Lower lobe of right lung (tissue), 2 donors: ENCODE data around the gene ACOT12. TPM values are rescaled to one million over a fixed set of nuclear protein-coding genes. Genes with fewer than 3 reads are reported as not detected.

ENCODE experiments used
- ATAC-seq, 2 donors: fragments of 200-7000 bp; cut with Tn5 transposase; one replicate each; pipeline ENCODE4 v1.9.1; 2020 to 2022; ENCODE audit warnings: mild to moderate bottlenecking in 2 of 2, moderate library complexity in 2 of 2
- DNase-seq: peaks from one replicate; pipeline ENCODE4 v3.0.0-alpha.2; 2020
- H3K27ac ChIP-seq: fragments of 200-600 bp; one replicate; pipeline ENCODE4 v1.8.0; 2022
- H3K27me3 ChIP-seq: fragments of 200-600 bp; one replicate; pipeline ENCODE4 v1.8.0; 2022; ENCODE audit warnings: low read depth
- H3K36me3 ChIP-seq: fragments of 200-600 bp; one replicate; pipeline ENCODE4 v1.8.0; 2022; ENCODE audit warnings: mild to moderate bottlenecking
- H3K4me1 ChIP-seq: fragments of 200-600 bp; one replicate; pipeline ENCODE4 v1.8.0; 2022
- H3K4me3 ChIP-seq: fragments of 200-600 bp; one replicate; pipeline ENCODE4 v1.8.0; 2022; ENCODE audit warnings: mild to moderate bottlenecking
- H3K9me3 ChIP-seq: fragments of 200-600 bp; one replicate; pipeline ENCODE4 v1.8.0; 2022
- CTCF ChIP-seq: fragments of 200-600 bp; IDR thresholded peaks from one replicate; pipeline ENCODE4 v1.8.0; 2022; ENCODE audit warnings: antibody characterized with exemption, mild to moderate bottlenecking
- intact Hi-C: fragments of 100-400 bp; cut with DNase I; formaldehyde crosslinking; loops from one replicate; pipeline ENCODE4 v1.11.0; 2022
- total RNA-seq: library from RNA; stranded (reverse); fragmentation: NEBNext Ultra II Directional; extraction: Animal tissue kit (Norgen Biotek cat#: 25700); gene quantifications from one replicate; pipeline ENCODE4 v1.2.1, GENCODE V29; 2021
- donor health status: DM: no; HTN: yes; CAD: no; lungs with severe emphysema.

Gene ACOT12
- total RNA-seq, 1 donor from 2014 or later, result not detected

GRCh38 chr5:81428446-81428845 is 34.5 kb upstream of the ACOT12 start:
- Histone ChIP-seq H3K4me3 (no peak overlapping the region), H3K4me1 (peaks cover 17% of the 10 kb centered on the region), H3K36me3 (no peaks in the 10 kb centered on the region), H3K27me3 (no peaks in the 10 kb centered on the region), H3K27ac (no peak overlapping the region), H3K9me3 (no peaks in the 10 kb centered on the region)
- ATAC-seq (no peak), DNase-seq (no peak)
- intact Hi-C loops, result loop anchor here (10.0 kb wide), 1 partner anchor 316 kb away; no protein-coding TSS in a partner anchor
- no peak for TF ChIP-seq CTCF

- Histone ChIP-seq H3K27ac (no peak overlapping the region), H3K9me3 (no peaks in the 10 kb centered on the region), H3K4me1 (peaks cover 17% of the 10 kb centered on the region), H3K27me3 (no peaks in the 10 kb centered on the region), H3K4me3 (no peak overlapping the region), H3K36me3 (no peaks in the 10 kb centered on the region)
- TF ChIP-seq CTCF, result no peak
- DNase-seq, result no peak
- intact Hi-C loops, result loop anchor here (10.0 kb wide), 1 partner anchor 317 kb away; no protein-coding TSS in a partner anchor
- no peak for ATAC-seq
Measured at GRCh38 chr5:81427566-81427965, 33.6 kb upstream of the ACOT12 start.

- ATAC-seq (peak in 1 of 2 donors; percentile 12), DNase-seq (no peak)
- H3K27ac ChIP-seq, result no peak overlapping the region
- H3K27me3 ChIP-seq, result no peaks in the 10 kb centered on the region
- intact Hi-C loops, result loop anchor here (10.0 kb wide), 1 partner anchor 318 kb away; no protein-coding TSS in a partner anchor
- H3K4me3 ChIP-seq, result no peak overlapping the region
- no peaks in the 10 kb centered on the region for H3K9me3 ChIP-seq
- H3K4me1 ChIP-seq, result peaks cover 17% of the 10 kb centered on the region
- no peaks in the 10 kb centered on the region for H3K36me3 ChIP-seq
- no peak for TF ChIP-seq CTCF
Measured at GRCh38 chr5:81426359-81427030, 32.6 kb upstream of the ACOT12 start.

GRCh38 chr5:81425569-81425968 is 31.6 kb upstream of the ACOT12 start:
- intact Hi-C loops, result loop anchor here (10.0 kb wide), 1 partner anchor 319 kb away; no protein-coding TSS in a partner anchor
- Histone ChIP-seq H3K4me3 (no peak overlapping the region), H3K36me3 (no peaks in the 10 kb centered on the region), H3K27me3 (no peaks in the 10 kb centered on the region), H3K27ac (no peak overlapping the region), H3K9me3 (no peaks in the 10 kb centered on the region), H3K4me1 (peaks cover 17% of the 10 kb centered on the region)
- ATAC-seq, result peak in 1 of 2 donors; percentile 66
- peak; percentile 66 for TF ChIP-seq CTCF
- no peak for DNase-seq

GRCh38 chr5:81424728-81425127 is 30.8 kb upstream of the ACOT12 start:
- DNase-seq, result no peak
- Histone ChIP-seq H3K4me1 (peaks cover 17% of the 10 kb centered on the region), H3K27ac (no peak overlapping the region), H3K4me3 (no peak overlapping the region), H3K27me3 (no peaks in the 10 kb centered on the region), H3K36me3 (peaks cover 6% of the 10 kb centered on the region), H3K9me3 (no peaks in the 10 kb centered on the region)
- no peak for TF ChIP-seq CTCF
- no peak for ATAC-seq
- intact Hi-C loops, result loop anchor here (10.0 kb wide), 1 partner anchor 320 kb away; no protein-coding TSS in a partner anchor
